Measurements from ENCODE around the gene TMEM156. TPM values are rescaled to one million over a fixed set of nuclear protein-coding genes. Genes with fewer than 3 reads are reported as not detected.

TMEM156 gene
- total and polyA plus RNA-seq, 4 donors = 0.58 to 0.70 (median 0.64) TPM

- Histone ChIP-seq H3K27ac (ENCODE audit: low read depth in 1 of 2, low read length in 2 of 2) (peak overlapping the region; percentile 32 to 42), H3K9ac (ENCODE audit: low read depth in 1 of 2, low read length in 2 of 2) (no peak overlapping the region), H3K9me3 (ENCODE audit: control insufficient read depth in 4 of 4, low read length in 3 of 4) (no peaks in the 10 kb centered on the region), H3K36me3 (ENCODE audit: control insufficient read depth in 4 of 4, insufficient read depth in 3 of 4, low read depth in 1 of 4, low read length in 3 of 4) (no peaks in the 10 kb centered on the region), H3K4me1 (ENCODE audit: control insufficient read depth in 4 of 4, insufficient read depth in 4 of 4, low read length in 3 of 4) (peaks cover 0 to 11% (median 3%) of the 10 kb centered on the region in 4 donors), H3K4me3 (ENCODE audit: low read depth in 1 of 3, low read length in 3 of 3) (peak overlapping the region in 2 of 3 donors; percentile 3 to 20), H3K27me3 (ENCODE audit: control insufficient read depth in 4 of 4, insufficient read depth in 4 of 4, low read length in 3 of 4) (no peaks in the 10 kb centered on the region)
- 30% methylated on average over 7 of the region's 7 CpGs for WGBS
- TF ChIP-seq NR2F2 (IDR thresholded peaks at IDR 0.05) (no peak), HNF4A (conservative IDR thresholded peaks at IDR 0.05) (peak; percentile 71 to 95), FOXA2 (IDR thresholded peaks at IDR 0.05) (peak; percentile 29), REST (IDR thresholded peaks at IDR 0.05) (peak; percentile 19), ATF3 (IDR thresholded peaks at IDR 0.05) (no peak), ZBTB33 (IDR thresholded peaks at IDR 0.05) (no peak), HNF4G (IDR thresholded peaks at IDR 0.05) (no peak), YY1 (IDR thresholded peaks at IDR 0.05) (peak; percentile 67), TAF1 (conservative IDR thresholded peaks at IDR 0.05) (no peak), MAX (IDR thresholded peaks at IDR 0.05) (peak; percentile 28), RAD21 (IDR thresholded peaks at IDR 0.05) (peak in 1 of 2 donors; percentile 34), CTCF (IDR thresholded peaks at IDR 0.05; ENCODE audit: low read depth, low read length, missing input control) (no peak), EGR1 (IDR thresholded peaks at IDR 0.05; ENCODE audit: low read depth in 2 of 2) (no peak), RXRA (IDR thresholded peaks at IDR 0.05) (peak; percentile 8 to 65), SP1 (IDR thresholded peaks at IDR 0.05) (no peak), FOXA1 (IDR thresholded peaks at IDR 0.05) (no peak), GABPA (IDR thresholded peaks at IDR 0.05 in 1 of 2, conservative IDR thresholded peaks at IDR 0.05 in 1 of 2) (no peak), JUND (IDR thresholded peaks at IDR 0.05) (no peak)
- DNase-seq (ENCODE audit: low spot score) = no peak
Measured at GRCh38 chr4:38976308-38976707, 55.9 kb downstream of the TMEM156 start.
